Thyroid gland (tissue), 4 donors: ENCODE results near the gene RNASEH2A. TPM values are rescaled to one million over a fixed set of nuclear protein-coding genes. Genes with fewer than 3 reads are reported as not detected.

ENCODE experiments used
- DNase-seq, 2 donors: peaks; one replicate each; pipeline ENCODE4 v3.0.0-alpha.2; 2019
- H3K27ac ChIP-seq, 3 donors: fragments of 200-600 bp; sonication (generic); 1 replicate in 2 of 3; 2 replicates in 1 of 3; pipeline ENCODE4 v1.5.1; 2016 to 2019; ENCODE audit warnings: mild to moderate bottlenecking in 1 of 3, moderate library complexity in 1 of 3
- H3K27me3 ChIP-seq: fragments of 200-600 bp; sonication (generic); one replicate; pipeline ENCODE4 v1.5.1; 2019
- H3K36me3 ChIP-seq, 2 donors: fragments of 200-600 bp; sonication (generic); one replicate each; pipeline ENCODE4 v1.5.1; 2016 to 2019
- H3K4me1 ChIP-seq, 2 donors: fragments of 200-600 bp; sonication (generic); one replicate each; pipeline ENCODE4 v1.5.1; 2017 to 2019
- H3K4me3 ChIP-seq, 3 donors: fragments of 200-600 bp; sonication (generic); replicated peaks in 1 of 3; 1 replicate in 2 of 3; 2 replicates in 1 of 3; pipeline ENCODE4 v1.5.1; 2016; ENCODE audit warnings: mild to moderate bottlenecking in 1 of 3
- H3K9me3 ChIP-seq: fragments of 200-600 bp; sonication (generic); one replicate; pipeline ENCODE4 v1.5.1; 2017
- CTCF ChIP-seq, 6 experiments: fragments of 200-600 bp in 3 of 6; fragments of 450-650 bp in 3 of 6; sonication (generic) in 3 of 6; IDR thresholded peaks; one replicate each; pipeline ENCODE4 v1.5.1; 2016 to 2019; ENCODE audit warnings: antibody characterized with exemption in 6 of 6, mild to moderate bottlenecking in 2 of 6, inconsistent platforms in 1 of 6, moderate library complexity in 1 of 6
- POLR2A ChIP-seq, 2 donors: fragments of 450-650 bp; IDR thresholded peaks; one replicate each; pipeline ENCODE4 v1.6.1; 2017; ENCODE audit warnings: antibody characterized with exemption in 2 of 2, mild to moderate bottlenecking in 2 of 2, moderate library complexity in 1 of 2
- WGBS, 2 donors: methylation state at CpG; one replicate each; pipeline ENCODE4 v1.1.5; 2017; 5-methylcytosine and 5-hydroxymethylcytosine counted together
- intact Hi-C: fragments of 100-400 bp; cut with DNase I; formaldehyde crosslinking; loops from one replicate; pipeline ENCODE4 v1.15.1; 2023
- total RNA-seq, 4 donors: library from RNA; depleted of rRNA; stranded (reverse); fragments of >200 nt; gene quantifications; one replicate each; pipeline ENCODE4 v1.2.3, GENCODE V29; 2016

RNASEH2A gene
- total RNA-seq, 4 donors from 2014 or later: 1.5 to 11.8 (median 5.4) TPM

- intact Hi-C loops: loop anchor here (10.0 kb wide), 2 partner anchors 166 to 276 kb away; no protein-coding TSS in a partner anchor
- TF ChIP-seq CTCF (IDR thresholded peaks at IDR 0.05) (no peak), POLR2A (IDR thresholded peaks at IDR 0.05) (no peak)
- peaks cover 40% of the 10 kb centered on the region for H3K27me3 ChIP-seq
- H3K4me3 ChIP-seq: no peak overlapping the region
- 22 to 27% methylated on average over 41 to 43 of the region's 43 CpGs for WGBS, 2 donors
- H3K9me3 ChIP-seq: no peaks in the 10 kb centered on the region
- H3K36me3 ChIP-seq: no peaks in the 10 kb centered on the region
- peak; percentile 28 to 39 for DNase-seq
- peaks cover 6 to 9% of the 10 kb centered on the region in 2 donors for H3K4me1 ChIP-seq
- no peak overlapping the region for H3K27ac ChIP-seq
Observed at GRCh38 chr19:12840091-12841079, 34.0 kb downstream of the RNASEH2A start.

GRCh38 chr19:12841094-12841493 lies 34.7 kb downstream of the RNASEH2A start:
- H3K27me3 ChIP-seq: peaks cover 35% of the 10 kb centered on the region
- intact Hi-C loops: loop anchor here (10.0 kb wide), 2 partner anchors 166 to 276 kb away; no protein-coding TSS in a partner anchor

GRCh38 chr19:12842511-12842910 lies 36.1 kb downstream of the RNASEH2A start:
- Histone ChIP-seq H3K4me3 (no peak overlapping the region), H3K36me3 (no peaks in the 10 kb centered on the region), H3K4me1 (peaks cover 9 to 10% of the 10 kb centered on the region in 2 donors), H3K27ac (no peak overlapping the region), H3K9me3 (no peaks in the 10 kb centered on the region), H3K27me3 (peaks cover 30% of the 10 kb centered on the region)
- TF ChIP-seq POLR2A (IDR thresholded peaks at IDR 0.05) (no peak), CTCF (IDR thresholded peaks at IDR 0.05) (no peak)
- DNase-seq: no peak
- 93 to 94% methylated on average over 18 of the region's 18 CpGs for WGBS, 2 donors
- intact Hi-C loops: loop anchor here (10.0 kb wide), 2 partner anchors 168 to 278 kb away; no protein-coding TSS in a partner anchor

More at GRCh38 chr19:12841094-12841493, 34.7 kb downstream of the RNASEH2A start:
- Histone ChIP-seq H3K4me1 (peaks cover 6 to 9% of the 10 kb centered on the region in 2 donors), H3K36me3 (no peaks in the 10 kb centered on the region), H3K9me3 (no peaks in the 10 kb centered on the region), H3K27ac (no peak overlapping the region), H3K4me3 (no peak overlapping the region)
- TF ChIP-seq CTCF (IDR thresholded peaks at IDR 0.05) (no peak), POLR2A (IDR thresholded peaks at IDR 0.05) (no peak)
- whole genome bisulfite sequencing, 2 donors: 1 to 5% methylated on average over 26 to 27 of the region's 29 CpGs
- DNase-seq: peak in 1 of 2 donors; percentile 6

- Histone ChIP-seq H3K9me3 (no peaks in the 10 kb centered on the region), H3K27ac (no peak overlapping the region), H3K27me3 (peaks cover 24% of the 10 kb centered on the region), H3K36me3 (no peaks in the 10 kb centered on the region), H3K4me1 (peaks cover 7 to 14% of the 10 kb centered on the region in 2 donors), H3K4me3 (no peak overlapping the region)
- intact Hi-C loops: loop anchor here (10.0 kb wide), 2 partner anchors 169 to 279 kb away; no protein-coding TSS in a partner anchor
- no peak for DNase-seq
- WGBS, 2 donors: 71 to 81% methylated on average over 6 to 11 of the region's 11 CpGs
- TF ChIP-seq CTCF (IDR thresholded peaks at IDR 0.05): no peak
- no peak for TF ChIP-seq POLR2A (IDR thresholded peaks at IDR 0.05)
Observed at GRCh38 chr19:12843328-12843727, 36.9 kb downstream of the RNASEH2A start.
